Endometrium (tissue), 2 donors: ENCODE measurements around the gene FILIP1L.

ENCODE experiments used
- FAIRE-seq: peaks from 2 replicates; lab custom pipeline; 2012; peaks lifted over from hg19 to GRCh38; lab: Jason Lieb, UNC
- donor health status: control.
- donor health status: control.

Gene FILIP1L

GRCh38 chr3:100114413-100115030 is at the start of gene FILIP1L:
FILIP1L (minus strand) TSS chr3:100114501.
- FAIRE-seq = no peak

- FAIRE-seq = no peak
Observed at GRCh38 chr3:100163787-100164186, 49.5 kb upstream of the FILIP1L start.

- no peak for FAIRE-seq
Observed at GRCh38 chr3:100160521-100160920, 46.2 kb upstream of the FILIP1L start.

GRCh38 chr3:100159331-100160153 is 45.2 kb upstream of the FILIP1L start:
- peak; percentile 33 for FAIRE-seq

- no peak for FAIRE-seq
Observed at GRCh38 chr3:100158918-100159330, 44.6 kb upstream of the FILIP1L start.

GRCh38 chr3:100157685-100158084 is 43.4 kb upstream of the FILIP1L start:
- no peak for FAIRE-seq

- no peak for FAIRE-seq
Observed at GRCh38 chr3:100155590-100155989, 41.3 kb upstream of the FILIP1L start.

GRCh38 chr3:100155128-100155527 is 40.8 kb upstream of the FILIP1L start:
- FAIRE-seq = no peak

- FAIRE-seq = no peak
Observed at GRCh38 chr3:100154171-100154570, 39.9 kb upstream of the FILIP1L start.

GRCh38 chr3:100151024-100151707 is 36.9 kb upstream of the FILIP1L start:
- no peak for FAIRE-seq

- FAIRE-seq = no peak
Observed at GRCh38 chr3:100150473-100150872, 36.2 kb upstream of the FILIP1L start.

- FAIRE-seq = no peak
Observed at GRCh38 chr3:100149713-100150415, 35.6 kb upstream of the FILIP1L start.

GRCh38 chr3:100149130-100149529 is 34.8 kb upstream of the FILIP1L start:
- no peak for FAIRE-seq

GRCh38 chr3:100144255-100144866 is 30.1 kb upstream of the FILIP1L start:
- no peak for FAIRE-seq

- FAIRE-seq = no peak
Observed at GRCh38 chr3:100141586-100141985, 27.3 kb upstream of the FILIP1L start.

- FAIRE-seq = no peak
Observed at GRCh38 chr3:100140976-100141375, 26.7 kb upstream of the FILIP1L start.

GRCh38 chr3:100136921-100137320 is 22.6 kb upstream of the FILIP1L start:
- FAIRE-seq = no peak

GRCh38 chr3:100131241-100131640 is 16.9 kb upstream of the FILIP1L start:
- FAIRE-seq = no peak

GRCh38 chr3:100129941-100130340 is 15.6 kb upstream of the FILIP1L start:
- no peak for FAIRE-seq

GRCh38 chr3:100128565-100128964 is 14.3 kb upstream of the FILIP1L start:
- no peak for FAIRE-seq

GRCh38 chr3:100127792-100128191 is 13.5 kb upstream of the FILIP1L start:
- no peak for FAIRE-seq
